Osteoblast (primary cell): ENCODE measurements around the gene DNAAF5. TPM values are rescaled to one million over a fixed set of nuclear protein-coding genes. Genes with fewer than 3 reads are reported as not detected.

Source experiments
- DNase-seq: peaks from one replicate; pipeline ENCODE4 v3.0.0; 2011; ENCODE audit warnings: low spot score, mixed read lengths; ENCODE audit not compliant: insufficient read length; ENCODE audit errors: missing footprints
- H2AFZ ChIP-seq: 2 replicates; pipeline ENCODE4 v1.6.0; 2011; ENCODE audit warnings: mild to moderate bottlenecking, low read length
- H3K27ac ChIP-seq: 2 replicates; pipeline ENCODE4 v1.5.1; 2011; ENCODE audit warnings: mild to moderate bottlenecking, low read depth, low read length, moderate library complexity
- H3K27me3 ChIP-seq: 2 replicates; pipeline ENCODE4 v1.6.0; 2012; ENCODE audit warnings: mild to moderate bottlenecking, control low read depth, inconsistent platforms, low read length, moderate library complexity; ENCODE audit not compliant: insufficient read depth
- H3K36me3 ChIP-seq: 2 replicates; pipeline ENCODE4 v1.5.1; 2011; ENCODE audit warnings: mild to moderate bottlenecking, low read length, control low read depth, moderate library complexity; ENCODE audit not compliant: insufficient read depth
- H3K4me1 ChIP-seq: 2 replicates; pipeline ENCODE4 v1.5.1; 2011; ENCODE audit warnings: mild to moderate bottlenecking, low read length, control low read depth, moderate library complexity; ENCODE audit not compliant: insufficient read depth
- H3K4me2 ChIP-seq: 2 replicates; pipeline ENCODE4 v1.6.0; 2011; ENCODE audit warnings: mild to moderate bottlenecking, low read length; ENCODE audit not compliant: insufficient read depth
- H3K4me3 ChIP-seq: fragments of 200-600 bp; sonication (generic); 3 replicates; pipeline ENCODE4 v1.5.1; 2012; ENCODE audit warnings: mild to moderate bottlenecking, low read length, inconsistent platforms; ENCODE audit not compliant: insufficient read depth
- H3K79me2 ChIP-seq: 2 replicates; pipeline ENCODE4 v1.6.0; 2012; ENCODE audit warnings: mild to moderate bottlenecking, low read length, control low read depth, inconsistent platforms; ENCODE audit not compliant: insufficient read depth
- H3K9me3 ChIP-seq: 2 replicates; pipeline ENCODE4 v1.5.1; 2011; ENCODE audit warnings: low read depth, low read length, control low read depth
- H4K20me1 ChIP-seq: 2 replicates; pipeline ENCODE4 v1.6.0; 2012; ENCODE audit warnings: mild to moderate bottlenecking, low read length, control low read depth; ENCODE audit not compliant: insufficient read depth
- total RNA-seq: library from RNA; depleted of rRNA; stranded (reverse); fragments of >200 nt; gene quantifications from 2 replicates; pipeline ENCODE4 v1.2.3, GENCODE V29; 2012
- TF ChIP-seq, protein P1 (sequence below): IDR thresholded peaks from 2 replicates; pipeline ENCODE4 v1.5.1; 2011; ENCODE audit warnings: mild to moderate bottlenecking, low read depth, low read length, moderate library complexity; ENCODE audit errors: extremely low read depth

DNAAF5 gene
- total RNA-seq, 1 donor = 22.4 TPM

GRCh38 chr7:701086-701671, 25.3 kb upstream of the DNAAF5 start:
- H3K27me3 ChIP-seq = no peaks in the 10 kb centered on the region
- no peaks in the 10 kb centered on the region for H3K79me2 ChIP-seq
- H3K9me3 ChIP-seq = no peaks in the 10 kb centered on the region
- H3K36me3 ChIP-seq = no peaks in the 10 kb centered on the region
- H3K4me2 ChIP-seq = no peak overlapping the region
- TF ChIP-seq, protein P1, sequence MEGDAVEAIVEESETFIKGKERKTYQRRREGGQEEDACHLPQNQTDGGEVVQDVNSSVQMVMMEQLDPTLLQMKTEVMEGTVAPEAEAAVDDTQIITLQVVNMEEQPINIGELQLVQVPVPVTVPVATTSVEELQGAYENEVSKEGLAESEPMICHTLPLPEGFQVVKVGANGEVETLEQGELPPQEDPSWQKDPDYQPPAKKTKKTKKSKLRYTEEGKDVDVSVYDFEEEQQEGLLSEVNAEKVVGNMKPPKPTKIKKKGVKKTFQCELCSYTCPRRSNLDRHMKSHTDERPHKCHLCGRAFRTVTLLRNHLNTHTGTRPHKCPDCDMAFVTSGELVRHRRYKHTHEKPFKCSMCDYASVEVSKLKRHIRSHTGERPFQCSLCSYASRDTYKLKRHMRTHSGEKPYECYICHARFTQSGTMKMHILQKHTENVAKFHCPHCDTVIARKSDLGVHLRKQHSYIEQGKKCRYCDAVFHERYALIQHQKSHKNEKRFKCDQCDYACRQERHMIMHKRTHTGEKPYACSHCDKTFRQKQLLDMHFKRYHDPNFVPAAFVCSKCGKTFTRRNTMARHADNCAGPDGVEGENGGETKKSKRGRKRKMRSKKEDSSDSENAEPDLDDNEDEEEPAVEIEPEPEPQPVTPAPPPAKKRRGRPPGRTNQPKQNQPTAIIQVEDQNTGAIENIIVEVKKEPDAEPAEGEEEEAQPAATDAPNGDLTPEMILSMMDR = no peak
- H3K4me3 ChIP-seq = no peak overlapping the region
- H3K4me1 ChIP-seq = no peaks in the 10 kb centered on the region
- no peaks in the 10 kb centered on the region for H4K20me1 ChIP-seq
- DNase-seq = no peak
- no peak overlapping the region for H3K27ac ChIP-seq
- no peak overlapping the region for H2AFZ ChIP-seq

GRCh38 chr7:703049-703448, 23.4 kb upstream of the DNAAF5 start:
- H4K20me1 ChIP-seq = no peaks in the 10 kb centered on the region
- no peak for DNase-seq
- no peaks in the 10 kb centered on the region for H3K36me3 ChIP-seq
- no peaks in the 10 kb centered on the region for H3K27me3 ChIP-seq
- TF ChIP-seq, protein P1 = no peak
- no peaks in the 10 kb centered on the region for H3K79me2 ChIP-seq
- H3K27ac ChIP-seq = no peak overlapping the region
- H3K4me2 ChIP-seq = no peak overlapping the region
- H2AFZ ChIP-seq = no peak overlapping the region
- no peaks in the 10 kb centered on the region for H3K4me1 ChIP-seq
- H3K4me3 ChIP-seq = no peak overlapping the region
- no peaks in the 10 kb centered on the region for H3K9me3 ChIP-seq

GRCh38 chr7:706721-707120, 19.8 kb upstream of the DNAAF5 start:
- Histone ChIP-seq H2AFZ (no peak overlapping the region), H3K9me3 (no peaks in the 10 kb centered on the region), H3K4me3 (no peak overlapping the region), H3K4me2 (no peak overlapping the region), H3K36me3 (no peaks in the 10 kb centered on the region), H3K27ac (no peak overlapping the region), H3K27me3 (no peaks in the 10 kb centered on the region), H4K20me1 (no peaks in the 10 kb centered on the region), H3K4me1 (no peaks in the 10 kb centered on the region), H3K79me2 (no peaks in the 10 kb centered on the region)
- DNase-seq = no peak
- TF ChIP-seq, protein P1 = no peak

DNA sequence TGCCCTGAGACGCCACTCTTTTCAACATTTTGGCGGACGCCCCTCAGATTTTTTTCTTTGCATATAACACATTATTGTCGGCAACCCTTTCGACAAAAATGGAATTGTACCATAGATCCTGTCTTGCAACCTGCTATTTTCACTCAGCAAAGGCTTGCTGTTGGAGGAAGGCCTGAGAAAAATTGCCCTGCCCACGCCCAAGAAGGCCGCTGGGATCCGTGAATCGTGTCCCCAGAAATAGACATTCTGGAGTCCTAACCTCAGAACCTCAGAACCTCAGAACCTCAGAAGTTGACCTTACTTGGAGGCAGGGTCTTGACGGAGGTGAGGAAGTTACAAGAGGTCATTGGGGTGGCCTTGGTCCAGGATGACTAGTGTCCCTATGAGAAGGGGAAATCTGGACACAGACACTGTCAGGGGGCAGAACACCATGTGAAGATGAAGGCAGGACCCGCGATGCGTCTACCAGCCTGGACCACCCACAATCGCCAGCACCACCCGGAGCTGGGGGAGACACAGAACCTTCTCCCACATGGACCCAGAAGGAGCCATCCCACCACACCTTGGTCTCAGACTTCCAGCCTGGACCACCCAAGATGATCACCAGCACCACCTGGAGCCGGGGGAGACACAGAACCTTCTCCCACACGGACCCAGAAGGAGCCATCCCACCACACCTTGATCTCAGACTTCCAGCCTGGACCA, 19.1 kb upstream of the DNAAF5 start:
- no peak overlapping the region for H3K4me3 ChIP-seq
- no peaks in the 10 kb centered on the region for H3K4me1 ChIP-seq
- no peak overlapping the region for H3K4me2 ChIP-seq
- H3K27me3 ChIP-seq = no peaks in the 10 kb centered on the region
- no peaks in the 10 kb centered on the region for H3K36me3 ChIP-seq
- H3K9me3 ChIP-seq = no peaks in the 10 kb centered on the region
- H3K27ac ChIP-seq = no peak overlapping the region
- H4K20me1 ChIP-seq = no peaks in the 10 kb centered on the region
- no peak for DNase-seq
- no peaks in the 10 kb centered on the region for H3K79me2 ChIP-seq
- H2AFZ ChIP-seq = no peak overlapping the region
- TF ChIP-seq, protein P1 = no peak
